PC-3 (cell line): Measurements from ENCODE around the gene ANAPC16. TPM values are rescaled to one million over a fixed set of nuclear protein-coding genes. Genes with fewer than 3 reads are reported as not detected.

Experiments
- ATAC-seq: fragments of 200-7000 bp; cut with Tn5 transposase; 2 replicates; pipeline ENCODE4 v1.9.1; 2020; ENCODE audit warnings: mild to moderate bottlenecking, moderate library complexity
- BruUV-seq: library from RNA; stranded (reverse); fragments of 400-500 nt; replicated peaks from 2 replicates; lab custom pipeline; 2021; lab: Mats Ljungman, UMichigan
- CTCF ChIA-PET: fragments of 300-600 bp; sonication (Branson Sonifier 250); formaldehyde crosslinking; loops from one replicate; lab custom pipeline; 2022; ENCODE audit warnings: antibody characterized with exemption; lab: Charles Lee
- POLR2A ChIA-PET: fragments of 300-600 bp; sonication (Branson Sonifier 250); formaldehyde crosslinking; loops from one replicate; lab custom pipeline; 2022; ENCODE audit warnings: antibody characterized with exemption; ENCODE audit not compliant: unreplicated experiment; lab: Charles Lee
- DNase-seq: peaks from one replicate; pipeline ENCODE4 v3.0.0-alpha.2; 2015
- H2AFZ ChIP-seq: fragments of 300-600 bp; sonication (generic); 2 replicates; pipeline ENCODE4 v1.6.0; 2016; ENCODE audit warnings: antibody characterized with exemption, low read length
- H3F3A ChIP-seq: fragments of 300-600 bp; sonication (generic); one replicate; pipeline ENCODE4 v1.6.0; 2017; ENCODE audit warnings: antibody characterized with exemption, low read length, control low read depth, mild to moderate bottlenecking; ENCODE audit not compliant: unreplicated experiment
- H3K27ac ChIP-seq: fragments of 300-600 bp; sonication (generic); 2 replicates; pipeline ENCODE4 v1.5.1; 2016; ENCODE audit warnings: mild to moderate bottlenecking, low read length
- H3K27me3 ChIP-seq: fragments of 300-600 bp; sonication (generic); 2 replicates; pipeline ENCODE4 v1.6.1; 2016; ENCODE audit warnings: low read length, mixed read lengths
- H3K36me3 ChIP-seq: fragments of 300-600 bp; sonication (generic); 2 replicates; pipeline ENCODE4 v1.6.1; 2016; ENCODE audit warnings: low read depth, mixed run types, low read length, mixed read lengths
- H3K4me1 ChIP-seq: fragments of 300-600 bp; sonication (generic); 2 replicates; pipeline ENCODE4 v1.5.1; 2016; ENCODE audit warnings: low read length; ENCODE audit not compliant: insufficient read depth
- H3K4me2 ChIP-seq: fragments of 300-600 bp; sonication (generic); 2 replicates; pipeline ENCODE4 v1.6.0; 2016; ENCODE audit warnings: low read length
- H3K4me3 ChIP-seq: fragments of 300-600 bp; sonication (generic); 2 replicates; pipeline ENCODE4 v1.5.1; 2016; ENCODE audit warnings: mild to moderate bottlenecking, low read length, mixed read lengths
- H3K79me2 ChIP-seq: fragments of 300-600 bp; sonication (generic); 2 replicates; pipeline ENCODE4 v1.6.1; 2017; ENCODE audit warnings: low read length, mixed read lengths
- H3K9ac ChIP-seq: fragments of 300-600 bp; sonication (generic); 2 replicates; pipeline ENCODE4 v1.6.0; 2016; ENCODE audit warnings: mild to moderate bottlenecking, low read length
- H3K9me2 ChIP-seq: fragments of 300-600 bp; sonication (generic); replicated peaks from 2 replicates; pipeline ENCODE4 v1.6.1; 2016; ENCODE audit warnings: mixed run types, low read length, mixed read lengths
- H3K9me3 ChIP-seq: fragments of 300-600 bp; sonication (generic); 2 replicates; pipeline ENCODE4 v1.6.1; 2016; ENCODE audit warnings: low read length, mixed read lengths
- H4K20me1 ChIP-seq: fragments of 300-600 bp; sonication (generic); 2 replicates; pipeline ENCODE4 v1.6.1; 2016; ENCODE audit warnings: low read length, mixed read lengths
- CTCF ChIP-seq: fragments of 300-600 bp; sonication (generic); conservative IDR thresholded peaks from 2 replicates; pipeline ENCODE4 v1.5.1; 2017; ENCODE audit warnings: antibody characterized with exemption, low read depth, mild to moderate bottlenecking, low read length
- EZH2 ChIP-seq: fragments of 300-600 bp; sonication (generic); IDR thresholded peaks from one replicate; pipeline ENCODE4 v1.6.1; 2017; ENCODE audit warnings: antibody characterized with exemption, mild to moderate bottlenecking, low read length; ENCODE audit not compliant: unreplicated experiment
- EZH2phosphoT487 ChIP-seq: fragments of 300-600 bp; sonication (generic); IDR thresholded peaks from 2 replicates; pipeline ENCODE4 v1.6.1; 2018; ENCODE audit warnings: mild to moderate bottlenecking, antibody characterized with exemption, low read length, borderline replicate concordance
- intact Hi-C: fragments of 100-400 bp; cut with micrococcal nuclease; formaldehyde crosslinking; loops from 2 replicates; pipeline ENCODE4 v1.9.0; 2023
- total RNA-seq: library from RNA; depleted of rRNA; stranded (reverse); fragments of >200 nt; gene quantifications from 2 replicates; pipeline ENCODE4 v1.2.3, GENCODE V29; 2014

The ANAPC16 gene
- total RNA-seq, 1 experiment from 2014 or later = 23.9 TPM

- TF ChIP-seq CTCF (no peak), EZH2phosphoT487 (no peak), EZH2 (no peak)
- Histone ChIP-seq H3K27me3 (no peaks in the 10 kb centered on the region), H2AFZ (no peak overlapping the region), H3K27ac (0 out of 2 replicates have a peak overlapping the region, but pooled peaks have one; percentile 9), H3K4me1 (peaks cover 27% of the 10 kb centered on the region), H3K79me2 (peaks cover 20% of the 10 kb centered on the region), H3K9ac (no peak overlapping the region), H3F3A (no peaks in the 10 kb centered on the region), H3K9me3 (no peaks in the 10 kb centered on the region), H3K36me3 (peaks cover 6% of the 10 kb centered on the region; the same call in 1 of the 2 replicates), H4K20me1 (peaks cover 17% of the 10 kb centered on the region), H3K4me3 (no peak overlapping the region), H3K9me2 (no peaks in the 10 kb centered on the region), H3K4me2 (no peak overlapping the region)
- ATAC-seq = no peak
- BruUV-seq = no TSS peak
- DNase-seq = no peak
- POLR2A ChIA-PET = no interaction called here
- intact Hi-C loops = no loop called here
- CTCF ChIA-PET = no interaction called here
These were observed 61.7 kb downstream of the ANAPC16 start for GRCh38 chr10:72277340-72277995.

- no peak for TF ChIP-seq EZH2phosphoT487
- TF ChIP-seq CTCF = no peak
- no peak for TF ChIP-seq EZH2
- Histone ChIP-seq H3K9ac (no peak overlapping the region), H3K4me1 (peaks cover 20% of the 10 kb centered on the region), H3K27ac (0 out of 2 replicates have a peak overlapping the region, but pooled peaks have one; percentile 9), H3K36me3 (peaks cover 6% of the 10 kb centered on the region; the same call in 1 of the 2 replicates), H3K9me3 (no peaks in the 10 kb centered on the region), H3K79me2 (peaks cover 20% of the 10 kb centered on the region), H4K20me1 (peaks cover 17% of the 10 kb centered on the region), H2AFZ (no peak overlapping the region), H3F3A (no peaks in the 10 kb centered on the region), H3K4me2 (no peak overlapping the region), H3K4me3 (no peak overlapping the region), H3K9me2 (no peaks in the 10 kb centered on the region), H3K27me3 (no peaks in the 10 kb centered on the region)
- intact Hi-C loops = no loop called here
- ChIA-PET POLR2A (no interaction called here), CTCF (no interaction called here)
- BruUV-seq = no TSS peak
- DNase-seq (no peak), ATAC-seq (no peak)
These were observed 62.3 kb downstream of the ANAPC16 start for GRCh38 chr10:72277996-72278667.
